Gastroesophageal sphincter (tissue), 3 donors: ENCODE data around the gene NOTCH2.

Source experiments
- EP300 ChIP-seq: sonication (generic); formaldehyde crosslinking; IDR thresholded peaks from one replicate; pipeline ENCODE4 v1.6.1; 2017; ENCODE audit warnings: antibody characterized with exemption, mild to moderate bottlenecking
- TF ChIP-seq, protein P1 (sequence below), 4 experiments: fragments of 200-600 bp in 2 of 4; fragments of 450-650 bp in 2 of 4; sonication (generic) in 1 of 4; IDR thresholded peaks; one replicate each; pipeline ENCODE4 v1.5.1; 2017 to 2019; ENCODE audit warnings: antibody characterized with exemption in 4 of 4, mild to moderate bottlenecking in 2 of 4, moderate library complexity in 2 of 4

DNA sequence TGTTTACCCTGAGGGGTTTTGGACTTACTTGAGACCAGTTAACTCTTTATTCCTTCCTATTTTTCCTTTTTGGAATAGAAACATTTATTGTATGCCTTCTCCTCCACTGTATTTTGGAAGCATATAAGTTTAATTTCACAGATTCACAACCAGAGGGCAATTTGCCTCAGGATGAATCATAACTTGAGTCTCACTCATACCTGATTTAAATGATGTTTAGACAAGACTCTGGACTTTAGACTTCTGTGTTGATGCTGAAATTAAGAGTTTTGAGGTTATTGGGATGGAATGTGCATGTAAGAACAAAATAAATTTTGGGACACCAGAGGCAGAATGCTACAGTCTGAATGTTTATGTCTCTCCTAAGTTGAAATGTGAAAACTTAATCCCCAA is 166.0 kb downstream of the NOTCH2 start:
- TF ChIP-seq, protein P1, sequence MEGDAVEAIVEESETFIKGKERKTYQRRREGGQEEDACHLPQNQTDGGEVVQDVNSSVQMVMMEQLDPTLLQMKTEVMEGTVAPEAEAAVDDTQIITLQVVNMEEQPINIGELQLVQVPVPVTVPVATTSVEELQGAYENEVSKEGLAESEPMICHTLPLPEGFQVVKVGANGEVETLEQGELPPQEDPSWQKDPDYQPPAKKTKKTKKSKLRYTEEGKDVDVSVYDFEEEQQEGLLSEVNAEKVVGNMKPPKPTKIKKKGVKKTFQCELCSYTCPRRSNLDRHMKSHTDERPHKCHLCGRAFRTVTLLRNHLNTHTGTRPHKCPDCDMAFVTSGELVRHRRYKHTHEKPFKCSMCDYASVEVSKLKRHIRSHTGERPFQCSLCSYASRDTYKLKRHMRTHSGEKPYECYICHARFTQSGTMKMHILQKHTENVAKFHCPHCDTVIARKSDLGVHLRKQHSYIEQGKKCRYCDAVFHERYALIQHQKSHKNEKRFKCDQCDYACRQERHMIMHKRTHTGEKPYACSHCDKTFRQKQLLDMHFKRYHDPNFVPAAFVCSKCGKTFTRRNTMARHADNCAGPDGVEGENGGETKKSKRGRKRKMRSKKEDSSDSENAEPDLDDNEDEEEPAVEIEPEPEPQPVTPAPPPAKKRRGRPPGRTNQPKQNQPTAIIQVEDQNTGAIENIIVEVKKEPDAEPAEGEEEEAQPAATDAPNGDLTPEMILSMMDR (IDR thresholded peaks at IDR 0.05), result no peak
- no peak for TF ChIP-seq EP300
